ENCODE data around the gene NDUFV1. TPM values are rescaled to one million over a fixed set of nuclear protein-coding genes. Genes with fewer than 3 reads are reported as not detected.
"Not testable (repeated sequence)": the region's sequence is repeated elsewhere in the genome, so short reads cannot be mapped to it uniquely, and the experiment has no call there.

NDUFV1 gene
- total RNA-seq, 1 donor from 2014 or later = 121 TPM

DNA sequence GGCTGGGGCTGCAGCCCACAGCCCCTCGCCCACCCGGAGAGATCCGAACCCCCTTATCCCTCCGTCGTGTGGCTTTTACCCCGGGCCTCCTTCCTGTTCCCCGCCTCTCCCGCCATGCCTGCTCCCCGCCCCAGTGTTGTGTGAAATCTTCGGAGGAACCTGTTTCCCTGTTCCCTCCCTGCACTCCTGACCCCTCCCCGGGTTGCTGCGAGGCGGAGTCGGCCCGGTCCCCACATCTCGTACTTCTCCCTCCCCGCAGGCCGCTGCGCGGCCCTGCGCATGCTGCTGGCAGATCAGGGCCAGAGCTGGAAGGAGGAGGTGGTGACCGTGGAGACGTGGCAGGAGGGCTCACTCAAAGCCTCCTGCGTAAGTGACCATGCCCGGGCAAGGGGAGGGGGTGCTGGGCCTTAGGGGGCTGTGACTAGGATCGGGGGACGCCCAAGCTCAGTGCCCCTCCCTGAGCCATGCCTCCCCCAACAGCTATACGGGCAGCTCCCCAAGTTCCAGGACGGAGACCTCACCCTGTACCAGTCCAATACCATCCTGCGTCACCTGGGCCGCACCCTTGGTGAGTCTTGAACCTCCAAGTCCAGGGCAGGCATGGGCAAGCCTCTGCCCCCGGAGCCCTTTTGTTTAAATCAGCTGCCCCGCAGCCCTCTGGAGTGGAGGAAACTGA, 22.4 kb upstream of the NDUFV1 start:
- TF ChIP-seq, protein P1, sequence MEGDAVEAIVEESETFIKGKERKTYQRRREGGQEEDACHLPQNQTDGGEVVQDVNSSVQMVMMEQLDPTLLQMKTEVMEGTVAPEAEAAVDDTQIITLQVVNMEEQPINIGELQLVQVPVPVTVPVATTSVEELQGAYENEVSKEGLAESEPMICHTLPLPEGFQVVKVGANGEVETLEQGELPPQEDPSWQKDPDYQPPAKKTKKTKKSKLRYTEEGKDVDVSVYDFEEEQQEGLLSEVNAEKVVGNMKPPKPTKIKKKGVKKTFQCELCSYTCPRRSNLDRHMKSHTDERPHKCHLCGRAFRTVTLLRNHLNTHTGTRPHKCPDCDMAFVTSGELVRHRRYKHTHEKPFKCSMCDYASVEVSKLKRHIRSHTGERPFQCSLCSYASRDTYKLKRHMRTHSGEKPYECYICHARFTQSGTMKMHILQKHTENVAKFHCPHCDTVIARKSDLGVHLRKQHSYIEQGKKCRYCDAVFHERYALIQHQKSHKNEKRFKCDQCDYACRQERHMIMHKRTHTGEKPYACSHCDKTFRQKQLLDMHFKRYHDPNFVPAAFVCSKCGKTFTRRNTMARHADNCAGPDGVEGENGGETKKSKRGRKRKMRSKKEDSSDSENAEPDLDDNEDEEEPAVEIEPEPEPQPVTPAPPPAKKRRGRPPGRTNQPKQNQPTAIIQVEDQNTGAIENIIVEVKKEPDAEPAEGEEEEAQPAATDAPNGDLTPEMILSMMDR (IDR thresholded peaks at IDR 0.05) = no peak
- H3K27me3 Mint-ChIP-seq (ENCODE audit: low read depth) = peaks cover 15% of the 10 kb centered on the region
- peak overlapping the region; percentile 89 for H3K27ac Mint-ChIP-seq (ENCODE audit: unreplicated experiment)
- peaks cover 48% of the 10 kb centered on the region for H3K4me1 Mint-ChIP-seq (ENCODE audit: low read depth)
- H3K4me3 Mint-ChIP-seq (ENCODE audit: unreplicated experiment) = peak overlapping the region; percentile 87
- DNase-seq (ENCODE audit: low spot score) = no peak
- H3K36me3 Mint-ChIP-seq (ENCODE audit: low read depth) = peaks cover 23% of the 10 kb centered on the region
- no peaks in the 10 kb centered on the region for H3K9me3 Mint-ChIP-seq (ENCODE audit: low read depth)

GRCh38 chr11:67584881-67585873, 21.6 kb upstream of the NDUFV1 start:
- Mint-ChIP-seq H3K27ac (ENCODE audit: unreplicated experiment) (peak overlapping the region; percentile 89), H3K36me3 (ENCODE audit: low read depth) (peaks cover 23% of the 10 kb centered on the region), H3K4me1 (ENCODE audit: low read depth) (peaks cover 48% of the 10 kb centered on the region), H3K4me3 (ENCODE audit: unreplicated experiment) (peak overlapping the region; percentile 87), H3K27me3 (ENCODE audit: low read depth) (peaks cover 11% of the 10 kb centered on the region), H3K9me3 (ENCODE audit: low read depth) (no peaks in the 10 kb centered on the region)
- DNase-seq (ENCODE audit: low spot score) = no peak
- TF ChIP-seq, protein P1 (IDR thresholded peaks at IDR 0.05) = no peak

GRCh38 chr11:67585911-67586310, 20.8 kb upstream of the NDUFV1 start:
- Mint-ChIP-seq H3K4me1 (ENCODE audit: low read depth) (peaks cover 48% of the 10 kb centered on the region), H3K27ac (ENCODE audit: unreplicated experiment) (peak overlapping the region; percentile 65), H3K4me3 (ENCODE audit: unreplicated experiment) (peak overlapping the region; percentile 87), H3K27me3 (ENCODE audit: low read depth) (peaks cover 7% of the 10 kb centered on the region), H3K36me3 (ENCODE audit: low read depth) (peaks cover 23% of the 10 kb centered on the region), H3K9me3 (ENCODE audit: low read depth) (no peaks in the 10 kb centered on the region)
- TF ChIP-seq, protein P1 (IDR thresholded peaks at IDR 0.05) = no peak
- DNase-seq (ENCODE audit: low spot score) = no peak

DNA sequence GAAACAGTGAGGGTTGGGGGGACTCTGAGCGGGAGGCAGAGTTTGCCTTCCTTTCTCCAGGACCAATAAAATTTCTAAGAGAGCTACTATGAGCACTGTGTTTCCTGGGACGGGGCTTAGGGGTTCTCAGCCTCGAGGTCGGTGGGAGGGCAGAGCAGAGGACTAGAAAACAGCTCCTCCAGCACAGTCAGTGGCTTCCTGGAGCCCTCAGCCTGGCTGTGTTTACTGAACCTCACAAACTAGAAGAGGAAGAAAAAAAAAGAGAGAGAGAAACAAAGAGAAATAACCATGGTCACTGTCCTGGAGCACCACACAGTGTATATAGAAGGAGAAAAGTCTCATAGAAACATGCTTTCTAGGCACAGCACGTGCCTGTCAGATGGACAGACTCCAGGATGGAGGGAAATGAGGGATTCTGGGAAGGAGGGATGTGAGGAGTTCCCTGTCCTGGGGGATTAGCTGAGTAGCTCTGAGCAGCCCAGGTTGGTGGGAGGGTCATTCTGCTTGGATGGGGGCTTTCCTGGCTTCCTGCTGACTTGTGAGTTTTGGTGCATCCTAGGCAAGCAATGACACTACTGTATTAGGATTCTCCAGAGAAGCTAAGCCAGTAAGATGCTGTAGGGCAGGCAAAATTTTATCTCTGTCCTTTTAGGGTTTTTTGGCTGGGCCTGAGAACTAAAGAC, 20.0 kb upstream of the NDUFV1 start:
- Mint-ChIP-seq H3K4me3 (ENCODE audit: unreplicated experiment) (no peak overlapping the region), H3K27me3 (ENCODE audit: low read depth) (peaks cover 4% of the 10 kb centered on the region), H3K4me1 (ENCODE audit: low read depth) (peaks cover 42% of the 10 kb centered on the region), H3K27ac (ENCODE audit: unreplicated experiment) (peak overlapping the region; percentile 68), H3K36me3 (ENCODE audit: low read depth) (peaks cover 23% of the 10 kb centered on the region), H3K9me3 (ENCODE audit: low read depth) (no peaks in the 10 kb centered on the region)
- DNase-seq (ENCODE audit: low spot score) = no peak
- TF ChIP-seq, protein P1 (IDR thresholded peaks at IDR 0.05) = no peak

DNA sequence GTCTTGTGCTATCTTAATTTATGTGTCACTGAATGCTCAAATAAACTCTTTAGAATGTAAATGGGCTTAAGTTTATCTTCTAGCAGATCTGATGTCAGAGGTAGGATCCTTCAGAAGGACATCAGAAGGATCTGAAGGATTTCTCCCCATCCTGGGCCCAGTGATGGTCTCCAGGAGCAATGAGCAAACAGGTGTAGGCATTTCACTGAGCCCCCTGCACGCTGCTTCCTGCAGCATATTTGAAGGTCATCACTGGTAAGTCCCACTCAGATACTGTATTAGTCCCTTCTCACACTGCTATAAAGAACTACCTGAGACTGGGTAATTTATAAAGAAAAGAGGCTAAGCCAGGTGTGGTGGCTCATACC, 18.6 kb upstream of the NDUFV1 start:
- TF ChIP-seq, protein P1 (IDR thresholded peaks at IDR 0.05) = no peak
- Mint-ChIP-seq H3K9me3 (ENCODE audit: low read depth) (no peaks in the 10 kb centered on the region), H3K4me1 (ENCODE audit: low read depth) (peaks cover 30% of the 10 kb centered on the region), H3K27me3 (ENCODE audit: low read depth) (peaks cover 1% of the 10 kb centered on the region), H3K4me3 (ENCODE audit: unreplicated experiment) (no peak overlapping the region), H3K27ac (ENCODE audit: unreplicated experiment) (no peak overlapping the region), H3K36me3 (ENCODE audit: low read depth) (peaks cover 23% of the 10 kb centered on the region)
- DNase-seq (ENCODE audit: low spot score) = no peak

DNA sequence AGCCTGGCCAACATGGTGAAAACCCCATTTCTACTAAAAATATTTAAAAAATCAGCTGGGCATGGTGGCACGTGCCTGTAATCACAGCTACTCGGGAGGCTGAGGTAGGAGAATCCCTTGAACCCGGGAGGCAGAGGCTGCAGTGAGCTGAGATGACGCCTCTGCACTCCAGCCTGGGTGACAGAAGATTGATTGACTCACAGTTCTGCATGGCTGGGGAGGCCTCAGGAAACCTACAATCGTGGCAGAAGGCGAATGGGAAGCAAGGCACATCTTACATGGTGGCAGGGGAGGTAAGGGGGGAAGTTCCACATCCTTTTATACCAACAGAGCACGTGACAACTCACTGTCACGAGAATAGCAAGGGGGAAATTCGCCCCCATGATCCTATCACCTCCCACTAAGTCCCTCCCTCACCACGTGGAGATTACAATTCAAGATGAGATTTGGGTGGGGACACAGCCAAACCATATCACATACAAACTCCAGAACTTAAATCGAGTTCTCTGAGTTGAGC, 17.8 kb upstream of the NDUFV1 start:
- Mint-ChIP-seq H3K4me1 (ENCODE audit: low read depth) (peaks cover 27% of the 10 kb centered on the region), H3K36me3 (ENCODE audit: low read depth) (peaks cover 23% of the 10 kb centered on the region)
- not testable (repeated sequence) for DNase-seq (ENCODE audit: low spot score); H3K9me3 Mint-ChIP-seq (ENCODE audit: low read depth); H3K27me3 Mint-ChIP-seq (ENCODE audit: low read depth); H3K27ac Mint-ChIP-seq (ENCODE audit: unreplicated experiment); H3K4me3 Mint-ChIP-seq (ENCODE audit: unreplicated experiment)
